ENCODE results near the gene TCF12.
"Not testable (repeated sequence)": the region's sequence is repeated elsewhere in the genome, so short reads cannot be mapped to it uniquely, and the experiment has no call there.

TCF12 gene

GRCh38 chr15:57152666-57153539, 234.5 kb downstream of the TCF12 start:
- no peak for TF ChIP-seq CTCF (IDR thresholded peaks at IDR 0.05; ENCODE audit: low read depth, low read length)
- no peak for DNase-seq (ENCODE audit: extremely low read depth, low read depth)

- no peak for DNase-seq (ENCODE audit: extremely low read depth, low read depth)
- TF ChIP-seq CTCF (IDR thresholded peaks at IDR 0.05; ENCODE audit: low read depth, low read length): no peak
Observed at GRCh38 chr15:57156210-57156884, 237.9 kb downstream of the TCF12 start.

GRCh38 chr15:57158589-57158988, 240.1 kb downstream of the TCF12 start:
- no peak for TF ChIP-seq CTCF (IDR thresholded peaks at IDR 0.05; ENCODE audit: low read depth, low read length)
- no peak for DNase-seq (ENCODE audit: extremely low read depth, low read depth)

- no peak for TF ChIP-seq CTCF (IDR thresholded peaks at IDR 0.05; ENCODE audit: low read depth, low read length)
- DNase-seq (ENCODE audit: extremely low read depth, low read depth): no peak
Observed at GRCh38 chr15:57158997-57159668, 240.7 kb downstream of the TCF12 start.

- DNase-seq (ENCODE audit: extremely low read depth, low read depth): no peak
- TF ChIP-seq CTCF (IDR thresholded peaks at IDR 0.05; ENCODE audit: low read depth, low read length): no peak
Observed at GRCh38 chr15:57159767-57160166, 241.3 kb downstream of the TCF12 start.

GRCh38 chr15:57160823-57161560, 242.5 kb downstream of the TCF12 start:
- DNase-seq (ENCODE audit: extremely low read depth, low read depth): no peak
- TF ChIP-seq CTCF (IDR thresholded peaks at IDR 0.05; ENCODE audit: low read depth, low read length): no peak

- not testable (repeated sequence) for DNase-seq (ENCODE audit: extremely low read depth, low read depth)
Observed at GRCh38 chr15:57164251-57164650, 245.8 kb downstream of the TCF12 start.

All from AG09319 (cell line).